SH-SY5Y (cell line): ENCODE results near the gene KANK3.

ENCODE experiments used
- GATA2 ChIP-seq: IDR thresholded peaks from 2 replicates; pipeline ENCODE4 v1.6.1; 2011; ENCODE audit warnings: mild to moderate bottlenecking, low read depth, low read length
- GATA3 ChIP-seq: IDR thresholded peaks from 2 replicates; pipeline ENCODE4 v1.6.1; 2011; ENCODE audit warnings: low read depth, mild to moderate bottlenecking, low read length, moderate library complexity

DNA sequence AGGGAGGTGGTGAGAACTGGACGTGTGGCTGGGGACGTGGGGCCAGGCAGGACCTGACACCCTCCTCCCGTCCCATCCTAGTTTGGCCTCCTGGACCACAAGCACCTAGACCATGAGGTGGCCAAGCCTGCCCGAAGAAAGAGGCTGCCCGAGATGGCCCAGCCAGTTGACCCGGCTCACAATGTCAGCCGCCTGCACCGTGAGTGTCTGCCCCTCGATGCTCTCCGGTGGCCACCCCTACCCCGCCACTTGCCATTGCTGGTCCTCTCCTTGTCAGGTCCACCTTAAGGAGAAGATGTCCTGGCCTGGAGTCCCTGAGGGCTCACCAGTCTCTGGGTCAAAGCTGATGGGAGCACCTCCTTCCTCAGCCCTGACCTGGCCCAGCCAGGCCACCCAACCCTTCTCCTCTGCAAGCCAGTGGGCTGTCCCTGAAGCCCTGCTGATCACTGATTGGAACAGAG is 23.1 kb upstream of the KANK3 start:
- TF ChIP-seq GATA3 (no peak), GATA2 (no peak)
